Kidney epithelial cell (primary cell): ENCODE results near the gene STXBP4. TPM values are rescaled to one million over a fixed set of nuclear protein-coding genes. Genes with fewer than 3 reads are reported as not detected.

Source experiments
- DNase-seq: peaks from one replicate; pipeline ENCODE4 v3.0.0-alpha.2; 2010; ENCODE audit warnings: low read depth
- H3K27me3 ChIP-seq: 2 replicates; pipeline ENCODE4 v1.6.0; 2011; ENCODE audit warnings: low read length; ENCODE audit not compliant: control insufficient read depth, insufficient read depth
- H3K36me3 ChIP-seq: 2 replicates; pipeline ENCODE4 v1.5.1; 2011; ENCODE audit warnings: low read length; ENCODE audit not compliant: control insufficient read depth, insufficient read depth
- H3K4me3 ChIP-seq: 2 replicates; pipeline ENCODE4 v1.5.1; 2011; ENCODE audit warnings: low read depth, mild to moderate bottlenecking, control low read depth, low read length
- CTCF ChIP-seq: IDR thresholded peaks from 2 replicates; pipeline ENCODE4 v1.5.1; 2011; ENCODE audit warnings: mild to moderate bottlenecking, moderate library complexity, low read length, control low read depth, inconsistent platforms; ENCODE audit not compliant: insufficient read depth, poor library complexity, severe bottlenecking
- total RNA-seq: library from RNA; depleted of rRNA; stranded (reverse); fragments of >200 nt; gene quantifications from 2 replicates; pipeline ENCODE4 v1.2.3, GENCODE V29; 2015

STXBP4 gene
- total RNA-seq, 1 donor from 2014 or later, result 40.1 TPM

- no peak for TF ChIP-seq CTCF
- Histone ChIP-seq H3K4me3 (no peak overlapping the region), H3K36me3 (peaks cover 2% of the 10 kb centered on the region), H3K27me3 (no peaks in the 10 kb centered on the region)
- DNase-seq, result no peak
Measured at GRCh38 chr17:54951286-54951685, 17.3 kb upstream of the STXBP4 start.

GRCh38 chr17:54956791-54957190 is 11.8 kb upstream of the STXBP4 start:
- no peak for TF ChIP-seq CTCF
- Histone ChIP-seq H3K4me3 (no peak overlapping the region), H3K36me3 (peaks cover 1% of the 10 kb centered on the region), H3K27me3 (no peaks in the 10 kb centered on the region)
- DNase-seq, result no peak

GRCh38 chr17:54967621-54968261 is 824 bp upstream of the STXBP4 start:
- no peak for DNase-seq
- Histone ChIP-seq H3K4me3 (peak overlapping the region; percentile 62), H3K36me3 (no peaks in the 10 kb centered on the region), H3K27me3 (no peaks in the 10 kb centered on the region)
- no peak for TF ChIP-seq CTCF

GRCh38 chr17:54968988-54969332 is 395 bp downstream of the STXBP4 start:
- DNase-seq, result no peak
- Histone ChIP-seq H3K27me3 (no peaks in the 10 kb centered on the region), H3K36me3 (no peaks in the 10 kb centered on the region), H3K4me3 (peak overlapping the region; percentile 62)
- TF ChIP-seq CTCF, result no peak

GRCh38 chr17:54969658-54970572 is 1.4 kb downstream of the STXBP4 start:
- Histone ChIP-seq H3K36me3 (no peaks in the 10 kb centered on the region), H3K27me3 (no peaks in the 10 kb centered on the region), H3K4me3 (peak overlapping the region; percentile 62)
- TF ChIP-seq CTCF, result no peak
- DNase-seq, result no peak

GRCh38 chr17:54971147-54971546 is 2.6 kb downstream of the STXBP4 start:
- TF ChIP-seq CTCF, result no peak
- H3K36me3 ChIP-seq, result no peaks in the 10 kb centered on the region
- no peak for DNase-seq
- H3K4me3 ChIP-seq, result no peak overlapping the region
- H3K27me3 ChIP-seq, result no peaks in the 10 kb centered on the region
